CD4-positive, alpha-beta T cell treated with Interleukin-15 for 4 hours (primary cell): ENCODE measurements around the gene THEM5.
A peak's percentile ranks its signal among the peaks of the same experiment; 100 is the strongest.

Experiments used
- DNase-seq: peaks from one replicate; pipeline ENCODE4 v3.0.0-alpha.2; 2020; ENCODE audit warnings: low spot score

Gene THEM5

DNA sequence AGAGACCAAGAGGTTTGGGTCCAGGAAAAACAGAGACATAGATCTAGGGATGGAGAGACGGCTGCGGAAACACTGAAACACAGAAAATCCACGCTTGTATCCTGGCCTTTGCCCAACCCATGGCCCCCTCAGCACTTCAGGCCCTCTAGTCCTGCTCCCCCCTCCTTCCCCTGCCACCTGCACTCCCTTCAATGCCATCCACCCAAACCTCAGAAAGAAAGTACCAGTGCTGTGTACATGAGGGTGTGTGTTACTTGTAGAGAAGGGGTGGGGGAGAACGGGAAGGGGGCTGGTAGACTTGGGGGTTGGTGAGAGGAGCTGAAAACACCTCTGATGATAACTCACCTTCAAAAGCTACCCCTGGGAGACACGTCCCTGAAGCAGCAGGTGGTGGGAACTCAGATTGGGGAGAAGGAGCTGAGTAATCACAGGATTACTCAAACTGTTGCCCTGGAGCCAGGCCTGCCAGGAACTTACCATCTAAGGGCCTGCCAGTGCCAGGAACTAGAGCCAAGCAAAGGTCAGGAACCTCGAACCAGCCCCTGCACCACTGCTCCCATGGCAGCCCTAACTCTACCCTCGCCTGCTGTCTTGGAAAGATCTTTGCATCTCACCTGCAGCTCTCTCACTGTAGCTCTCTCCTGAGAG, 33.4 kb downstream of the THEM5 start:
- no peak for DNase-seq

DNA sequence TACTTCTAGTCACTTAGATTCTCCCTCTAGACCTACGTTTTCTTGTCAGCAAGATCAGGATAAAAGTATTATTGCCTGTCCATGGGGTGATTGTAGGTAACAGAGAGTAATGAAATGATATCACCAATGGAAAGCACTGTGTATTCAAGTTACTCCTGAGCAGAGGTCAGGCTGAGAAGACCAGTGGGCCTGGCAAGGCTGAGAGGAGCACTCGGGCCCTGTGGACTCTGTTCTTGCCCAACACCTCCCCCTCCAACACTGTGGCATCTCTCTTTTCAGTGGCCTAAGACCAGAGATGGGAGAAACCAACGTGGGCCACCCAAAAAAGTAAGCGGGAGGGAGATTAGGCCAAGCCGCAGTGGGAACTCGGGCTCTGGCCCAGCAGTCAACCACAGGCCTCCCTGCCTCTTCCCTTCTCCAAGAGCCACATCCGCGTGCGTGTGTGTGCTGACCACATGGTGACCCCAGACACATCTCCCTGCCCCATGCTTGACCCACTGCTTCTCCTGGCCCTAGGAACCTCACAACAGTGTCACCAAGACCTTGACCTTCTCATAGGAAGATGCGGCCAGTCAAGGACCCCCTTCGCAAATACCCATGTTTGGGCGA, 34.2 kb downstream of the THEM5 start:
- no peak for DNase-seq

DNA sequence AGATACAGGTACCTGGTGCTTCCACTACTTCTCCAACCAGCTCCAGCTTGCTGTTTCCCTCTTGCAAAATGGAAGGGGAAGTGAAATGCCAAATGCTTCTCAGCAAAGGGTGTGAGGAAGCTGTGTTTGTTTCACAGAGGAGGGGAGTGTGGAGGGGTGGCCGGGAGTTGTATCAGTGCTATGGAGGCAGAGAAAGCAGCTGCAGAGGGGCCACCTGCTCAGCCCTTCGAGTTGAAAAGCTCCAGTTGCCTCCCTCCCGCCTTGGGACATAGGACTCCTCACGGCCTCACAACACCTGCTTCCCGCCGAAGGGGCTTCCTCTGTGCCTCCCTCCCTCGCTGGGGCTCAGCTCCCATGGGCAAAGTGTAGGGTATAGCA, 36.2 kb downstream of the THEM5 start:
- DNase-seq = no peak

DNA sequence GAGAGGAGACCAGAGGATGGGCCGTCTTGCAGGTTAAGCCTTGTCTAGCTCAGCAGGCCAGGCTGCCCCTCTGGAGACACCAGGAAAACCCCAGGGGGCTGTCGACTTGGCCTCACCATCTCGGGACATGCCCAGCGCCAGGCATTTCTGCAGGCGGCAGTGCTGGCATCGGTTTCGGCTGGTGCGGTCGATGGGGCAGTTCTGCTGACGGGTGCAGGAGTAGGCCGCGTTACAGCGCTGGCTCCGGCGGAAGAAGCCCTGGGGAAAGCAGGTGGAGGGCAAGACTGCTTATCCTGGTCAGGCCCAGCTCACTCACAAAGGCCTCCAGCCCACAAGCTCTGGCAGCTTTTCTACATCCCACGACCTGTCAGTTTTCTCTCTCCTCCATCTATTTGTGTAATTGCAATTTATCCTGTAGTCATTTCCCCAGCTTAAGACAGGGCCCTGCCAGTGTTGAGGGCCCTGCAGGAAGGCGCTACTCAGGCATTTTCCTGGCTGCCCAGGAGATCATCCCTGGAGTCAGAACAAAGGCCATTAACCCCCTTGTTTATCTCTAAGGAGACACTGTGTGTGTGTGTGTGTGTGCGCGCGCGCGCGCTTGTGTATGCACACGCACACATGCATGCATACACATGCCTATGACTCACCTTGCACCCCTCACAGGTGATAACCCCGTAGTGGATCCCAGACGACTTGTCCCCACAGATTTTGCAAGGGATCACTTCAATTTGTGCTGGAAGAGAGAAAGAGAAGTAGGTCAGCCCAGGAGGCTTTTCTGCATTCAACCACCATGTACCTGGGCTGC, 36.8 kb downstream of the THEM5 start:
- no peak for DNase-seq

DNA sequence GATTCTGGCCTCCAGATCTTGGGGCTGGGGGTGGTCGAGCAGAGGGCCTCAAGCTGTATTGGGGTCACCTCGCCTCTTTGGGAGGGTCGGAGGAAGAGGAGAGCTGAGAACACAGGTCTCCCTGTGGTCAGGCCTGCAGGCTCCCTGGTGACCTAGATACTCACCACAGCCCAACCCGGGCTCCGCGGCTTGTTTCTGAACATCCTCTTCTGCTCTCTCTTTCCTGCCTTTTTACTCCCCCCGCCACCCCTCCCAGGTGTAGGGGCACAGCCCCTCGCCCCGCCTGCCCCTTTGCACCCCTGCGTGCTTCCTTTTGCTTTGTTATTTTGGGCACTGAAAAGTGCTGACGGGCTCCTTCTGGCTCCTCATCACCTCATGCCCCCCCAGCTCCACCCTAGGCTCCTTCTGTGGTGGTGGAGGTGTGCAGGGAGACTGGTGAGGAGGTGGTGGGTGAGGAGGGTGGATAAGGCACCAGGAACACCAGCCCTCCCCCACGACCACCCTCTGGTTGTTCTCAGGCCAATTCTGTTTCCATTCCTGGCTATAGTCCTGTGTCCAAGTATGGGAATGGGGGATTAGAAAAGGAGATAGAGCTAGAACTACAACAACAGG, 37.7 kb downstream of the THEM5 start:
- DNase-seq = peak; percentile 49

DNA sequence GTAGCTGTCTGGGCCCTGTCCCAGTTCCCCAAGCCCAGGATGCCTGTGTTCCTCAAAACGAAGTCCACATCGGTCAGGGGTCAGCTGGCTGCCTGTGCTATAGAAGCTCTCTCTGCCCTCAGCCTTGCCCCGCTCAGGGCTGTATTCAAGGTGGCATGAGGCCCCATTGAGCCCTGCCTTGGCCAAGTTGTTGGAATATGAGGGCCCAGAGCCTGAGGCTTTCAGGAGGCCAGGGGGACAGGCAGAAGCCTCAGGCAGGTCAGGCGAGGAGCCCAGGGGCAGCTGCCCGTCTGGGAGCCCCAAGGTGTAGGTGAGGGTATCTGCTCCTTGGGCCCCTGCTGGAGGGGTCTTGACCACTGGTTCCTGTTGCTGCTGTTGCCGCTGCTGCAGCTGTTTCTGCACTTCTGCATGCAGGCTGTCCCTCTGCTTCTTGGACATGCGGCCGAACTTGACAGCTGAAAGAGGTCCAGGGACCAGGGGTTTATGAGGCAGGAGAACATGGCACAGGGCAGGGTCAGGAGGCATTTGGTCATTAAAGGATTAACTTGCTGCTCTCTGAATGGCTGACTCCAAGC, 38.5 kb downstream of the THEM5 start:
- no peak for DNase-seq

DNA sequence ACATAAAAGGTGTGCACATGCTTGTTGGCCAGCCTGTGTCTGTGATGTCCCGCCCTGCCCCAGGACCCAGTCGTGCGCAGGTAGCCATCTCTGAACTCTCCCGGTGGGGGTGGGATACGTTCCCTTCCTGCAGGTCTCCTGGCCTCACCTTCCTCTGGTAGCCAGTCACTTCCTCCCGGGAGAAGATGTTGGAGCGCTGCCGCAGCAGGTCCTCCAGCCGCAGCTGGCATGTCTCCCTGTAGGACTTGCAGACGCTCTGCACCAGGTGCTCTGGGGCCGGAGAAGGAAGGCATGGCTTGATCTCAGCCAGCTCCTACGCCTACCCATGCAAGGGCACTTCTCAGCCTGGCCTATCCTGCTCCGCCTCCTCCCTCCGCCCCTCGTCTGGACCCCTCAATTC, 39.1 kb downstream of the THEM5 start:
- no peak for DNase-seq

DNA sequence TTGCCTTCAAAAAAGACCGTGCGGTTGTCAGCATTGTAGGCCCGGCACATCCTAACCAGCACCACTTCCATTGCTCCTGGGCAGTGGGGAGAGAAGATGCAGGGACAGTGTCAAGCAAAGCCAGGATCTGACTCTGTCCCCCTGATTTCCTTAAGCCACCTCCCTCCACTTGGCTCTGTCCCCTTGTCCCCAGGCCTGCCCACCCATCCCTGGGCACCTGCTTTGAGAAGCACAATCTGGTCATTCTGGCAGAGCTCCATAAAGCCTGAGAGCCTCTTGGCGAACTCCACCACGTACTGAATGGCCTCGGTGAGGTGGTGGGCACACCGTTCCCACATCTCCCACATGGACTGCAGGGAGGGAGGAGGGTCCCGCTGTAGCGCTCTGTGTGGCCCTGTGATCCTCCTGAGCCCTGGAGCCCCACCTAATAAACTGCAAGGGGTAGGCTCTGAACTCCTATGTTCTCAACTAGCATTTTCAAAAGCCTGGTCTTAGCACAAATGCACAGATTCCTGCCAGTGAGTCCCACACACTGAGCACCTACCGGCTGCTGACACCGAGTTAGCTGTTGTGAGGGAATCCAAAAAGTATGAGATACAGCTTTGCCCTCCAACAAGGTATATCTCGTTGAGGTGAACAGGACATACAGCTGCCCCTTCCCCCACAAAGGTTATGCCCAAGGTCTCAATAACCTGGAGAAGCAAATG, 40.1 kb downstream of the THEM5 start:
- no peak for DNase-seq

DNA sequence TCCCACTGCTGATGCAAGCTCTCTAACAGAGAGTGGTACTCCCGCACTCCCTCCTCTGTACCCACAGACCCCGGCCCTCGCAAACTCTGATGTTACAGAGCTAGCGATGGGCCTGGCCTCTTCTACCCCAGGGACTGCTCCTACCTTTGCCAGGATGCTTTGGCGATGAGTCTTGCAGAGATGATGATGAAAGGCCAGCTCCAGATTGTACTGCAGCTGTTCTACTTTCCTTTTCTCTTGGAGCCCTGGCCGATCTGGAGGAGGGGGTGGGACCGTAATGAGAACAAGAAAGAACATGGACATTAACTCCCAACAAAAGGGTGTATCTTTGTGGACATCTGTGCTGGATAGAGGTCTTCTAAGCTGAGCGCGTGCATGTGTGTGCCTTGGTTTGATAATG, 42.3 kb downstream of the THEM5 start:
- no peak for DNase-seq

DNA sequence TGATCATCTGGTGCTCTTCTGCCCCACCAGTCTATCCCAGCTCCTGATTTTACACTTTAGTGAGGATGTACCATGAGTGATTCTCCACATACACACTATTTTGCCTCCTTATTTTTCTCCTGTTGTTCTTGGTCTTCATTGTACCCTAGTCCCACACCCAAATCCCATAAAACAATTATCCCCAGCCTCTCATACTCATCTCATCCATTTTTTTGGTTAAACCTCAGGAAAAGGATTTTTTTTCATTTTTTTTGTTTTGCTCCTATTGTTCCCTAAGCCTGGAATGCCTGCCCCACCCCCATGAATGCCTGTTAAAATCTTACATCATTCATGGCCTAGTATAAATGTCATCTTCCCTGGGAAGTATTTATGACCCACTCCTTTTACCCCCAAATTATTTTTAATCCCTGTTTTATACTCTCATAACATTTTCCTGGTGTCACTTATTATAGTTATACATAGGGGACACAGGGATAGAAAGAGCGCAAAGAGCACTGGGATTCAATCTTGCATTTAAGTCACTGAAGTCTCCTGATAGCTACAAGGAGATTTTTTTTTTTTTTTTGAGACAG, 43.4 kb downstream of the THEM5 start:
- DNase-seq = no peak

DNA sequence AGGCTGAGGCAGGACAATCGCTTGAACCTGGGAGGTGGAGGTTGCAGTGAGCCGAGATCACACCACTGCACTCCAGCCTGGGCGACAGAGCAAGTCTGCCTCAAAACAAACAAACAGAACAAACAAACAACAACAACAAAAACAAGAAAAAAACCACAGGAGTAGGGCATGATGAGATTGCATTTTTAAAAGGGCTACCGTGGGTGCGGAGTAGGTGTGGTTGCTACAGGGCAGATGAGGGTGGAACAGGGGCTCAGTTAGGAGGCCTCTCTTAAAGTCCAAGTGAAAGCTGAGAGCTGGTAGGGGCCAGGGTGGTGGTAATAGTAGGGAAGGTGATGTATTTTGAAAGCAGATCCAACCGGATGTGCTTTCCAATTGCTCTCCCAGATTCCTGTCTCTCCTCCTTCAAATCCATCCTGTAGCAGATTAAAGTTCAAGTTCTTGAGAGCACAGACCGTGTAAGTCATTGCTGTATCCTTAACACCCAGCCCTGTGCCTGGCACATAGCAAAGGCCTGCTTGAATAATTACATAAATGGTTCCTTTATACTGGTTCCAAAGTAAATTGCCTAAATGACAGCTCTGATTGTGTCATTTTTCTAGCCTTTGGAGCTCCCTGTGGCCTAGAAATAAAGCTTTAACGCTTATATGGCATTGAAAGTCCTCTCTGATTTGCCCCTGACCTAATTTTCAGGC, 44.1 kb downstream of the THEM5 start:
- DNase-seq = no peak

DNA sequence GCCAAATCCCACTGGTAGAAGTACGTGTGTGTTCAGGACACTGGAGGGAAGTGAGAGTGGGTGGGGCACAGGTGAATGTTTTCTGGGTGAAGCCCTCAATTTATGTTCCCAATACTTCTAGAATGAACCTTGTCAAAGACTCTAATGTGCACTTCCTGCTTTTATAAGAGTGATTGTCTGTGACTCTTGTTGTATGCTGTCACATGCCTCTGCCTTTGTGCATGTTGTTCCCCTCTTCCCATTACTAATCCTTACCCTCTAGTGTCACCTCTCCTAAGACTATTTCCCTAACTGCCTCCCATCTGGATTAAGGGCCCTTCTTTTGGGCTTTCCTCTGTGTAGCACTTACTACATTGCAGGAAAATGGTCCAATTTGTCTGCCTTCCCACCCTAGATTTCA, 45.7 kb downstream of the THEM5 start:
- DNase-seq = no peak

DNA sequence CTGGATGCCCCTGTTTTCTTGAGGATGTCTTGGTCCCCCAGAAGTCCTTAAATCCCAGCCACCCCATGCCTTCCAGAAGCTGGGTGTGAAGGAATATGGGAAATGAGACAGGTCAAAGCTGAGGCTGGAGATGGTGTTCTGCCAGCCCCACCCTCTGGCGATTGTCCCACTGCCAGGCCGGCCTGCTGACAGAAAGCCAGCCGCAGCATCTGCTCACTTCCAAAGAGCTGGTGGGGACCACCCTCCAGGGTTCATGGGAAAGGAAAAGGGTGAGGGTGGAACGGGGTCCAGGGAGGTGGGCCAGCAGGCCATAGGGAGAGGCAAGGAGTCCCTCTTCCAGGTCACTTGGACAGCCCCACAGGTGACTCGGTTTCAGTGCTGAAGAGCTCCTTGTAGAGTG, 46.4 kb downstream of the THEM5 start:
- no peak for DNase-seq

DNA sequence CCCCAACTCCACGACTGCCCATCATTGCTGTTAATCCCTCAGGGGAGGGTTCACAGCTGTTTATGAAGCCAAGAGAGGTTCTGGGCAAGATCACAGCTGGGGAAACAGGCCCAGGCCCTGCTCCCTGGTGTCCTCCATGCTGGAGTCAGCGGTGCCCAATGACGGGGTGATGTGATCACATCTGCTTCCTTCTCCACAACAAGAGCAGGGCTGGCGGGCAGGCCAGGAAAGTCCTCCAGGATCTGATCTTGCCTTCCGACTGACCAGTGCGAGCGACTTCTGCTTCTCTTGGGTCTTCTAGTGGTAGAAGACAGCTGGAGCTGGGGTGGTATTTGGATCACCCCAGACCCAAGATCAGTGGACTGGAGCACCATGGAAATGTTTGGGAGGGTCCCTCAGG, 47.3 kb downstream of the THEM5 start:
- DNase-seq = no peak

DNA sequence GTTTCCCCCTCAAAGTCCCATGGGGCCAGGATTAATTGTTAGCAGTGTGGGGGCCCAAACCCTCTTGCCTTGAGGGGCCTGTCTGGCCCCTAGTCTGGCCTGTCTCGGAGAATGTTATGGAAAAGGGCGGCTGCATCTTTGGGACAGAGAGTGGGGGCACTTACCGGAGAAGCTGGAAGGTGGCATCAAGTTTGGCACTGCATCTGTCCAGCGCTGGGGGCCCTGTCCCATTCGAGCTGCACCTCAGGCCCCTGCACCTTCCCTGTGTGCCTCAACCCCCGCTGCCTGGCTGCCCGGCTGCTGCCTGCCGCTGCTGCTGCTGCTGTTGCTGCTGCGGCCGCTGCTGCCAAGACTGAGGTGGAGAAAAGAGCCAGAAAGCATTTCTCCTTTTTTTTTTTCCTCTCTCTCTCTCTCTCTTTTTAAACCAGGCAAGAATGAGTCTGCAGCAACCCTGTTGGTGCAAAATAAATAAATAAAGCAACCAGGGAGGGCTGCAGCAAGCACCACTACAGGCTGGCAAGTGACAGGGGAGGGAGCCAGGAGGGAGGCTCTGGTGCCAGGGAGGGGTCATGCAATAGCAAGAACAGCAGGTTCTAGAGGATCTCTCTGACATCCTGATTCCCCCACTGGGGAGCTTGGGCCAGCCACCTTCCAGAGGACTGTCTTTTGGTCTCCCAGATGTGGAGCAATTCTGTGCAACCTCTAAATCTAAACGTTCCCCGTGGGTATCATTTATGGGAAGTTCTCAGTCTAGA, 48.3 kb downstream of the THEM5 start, which contains the start of gene LINGO4:
Gene LINGO4, minus strand, starts transcription at position 354 of the 755 bp plus-strand sequence. CDS start 2,715 bp downstream, outside the sequence.
- DNase-seq = no peak

DNA sequence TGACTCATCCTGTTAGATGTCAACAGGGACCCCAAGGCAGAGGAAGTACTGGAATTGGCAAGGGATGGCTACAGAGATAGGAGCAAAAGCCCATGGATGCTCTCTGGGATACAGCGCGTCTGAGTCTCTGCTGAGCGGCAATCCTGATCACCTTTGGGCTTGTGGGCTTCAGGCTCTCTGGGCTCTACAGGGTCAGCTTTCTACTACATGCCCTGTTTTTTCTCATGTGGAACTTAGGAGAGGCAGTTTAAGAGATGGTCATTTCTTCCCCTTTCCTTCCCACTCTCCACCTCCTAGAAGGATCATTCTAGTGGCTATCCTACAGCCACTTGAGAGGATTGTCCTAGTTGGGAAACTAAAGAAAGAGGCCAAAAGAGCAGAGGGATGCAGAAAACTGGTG, 49.6 kb downstream of the THEM5 start:
- no peak for DNase-seq

DNA sequence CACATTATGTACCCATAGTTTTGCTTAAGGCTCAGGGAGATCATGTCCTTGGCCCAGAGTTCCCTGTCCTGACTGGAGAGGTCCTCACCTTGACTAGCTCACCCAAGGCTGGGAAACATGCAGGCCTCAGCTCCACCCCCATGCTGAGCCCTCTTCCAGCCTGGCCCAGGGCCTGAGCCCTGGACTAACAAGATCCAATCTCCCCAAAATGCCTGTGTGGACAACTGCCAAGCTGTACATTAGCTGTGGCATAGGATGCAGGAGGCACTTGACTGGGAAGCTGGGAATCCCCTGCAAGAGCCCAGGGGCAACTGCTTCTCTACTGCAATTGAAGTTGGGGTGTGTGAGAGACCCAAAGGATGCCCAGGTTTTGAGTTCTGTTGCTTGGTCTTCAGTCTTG, 50.3 kb downstream of the THEM5 start:
- DNase-seq = no peak

DNA sequence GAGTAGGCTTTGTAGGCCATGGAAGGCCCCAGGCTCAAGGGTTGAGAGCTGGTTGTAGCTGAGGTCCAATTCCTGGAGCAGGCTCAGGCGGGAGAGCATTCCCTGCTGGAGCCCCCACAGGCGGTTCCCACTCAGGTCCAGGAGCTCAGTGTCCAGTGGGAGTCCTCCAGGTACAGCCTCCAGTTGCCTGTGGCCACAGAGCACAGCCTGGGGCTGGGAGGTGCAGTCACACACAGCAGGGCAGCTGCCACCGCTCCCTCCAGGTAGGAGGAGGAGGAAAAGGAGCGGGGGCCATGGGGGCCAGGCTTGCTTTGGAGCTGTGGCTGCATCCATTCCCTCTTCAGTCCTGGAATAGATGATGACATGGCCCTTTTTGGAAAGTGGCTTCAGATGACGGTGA, 51.1 kb downstream of the THEM5 start:
- no peak for DNase-seq

DNA sequence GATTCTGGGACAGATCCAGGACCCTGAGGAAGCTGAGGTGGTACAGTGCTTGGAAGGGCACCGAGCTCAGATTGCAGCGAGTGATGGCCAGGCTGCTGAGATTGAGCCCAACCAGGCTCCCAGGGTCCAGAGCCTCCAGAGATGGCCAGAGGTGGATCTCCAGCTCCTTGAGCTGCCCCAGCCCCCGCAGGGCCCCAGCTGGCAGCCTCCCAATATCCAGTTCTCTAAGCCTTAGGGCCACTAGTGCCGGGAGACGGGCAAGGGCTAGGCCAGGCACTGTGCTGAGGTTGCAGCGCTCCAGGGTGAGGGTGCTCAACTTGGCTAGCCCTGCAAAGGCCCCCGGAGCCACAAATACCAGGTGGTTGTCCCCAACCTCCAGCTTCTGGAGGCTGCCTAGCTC, 51.7 kb downstream of the THEM5 start:
- no peak for DNase-seq

DNA sequence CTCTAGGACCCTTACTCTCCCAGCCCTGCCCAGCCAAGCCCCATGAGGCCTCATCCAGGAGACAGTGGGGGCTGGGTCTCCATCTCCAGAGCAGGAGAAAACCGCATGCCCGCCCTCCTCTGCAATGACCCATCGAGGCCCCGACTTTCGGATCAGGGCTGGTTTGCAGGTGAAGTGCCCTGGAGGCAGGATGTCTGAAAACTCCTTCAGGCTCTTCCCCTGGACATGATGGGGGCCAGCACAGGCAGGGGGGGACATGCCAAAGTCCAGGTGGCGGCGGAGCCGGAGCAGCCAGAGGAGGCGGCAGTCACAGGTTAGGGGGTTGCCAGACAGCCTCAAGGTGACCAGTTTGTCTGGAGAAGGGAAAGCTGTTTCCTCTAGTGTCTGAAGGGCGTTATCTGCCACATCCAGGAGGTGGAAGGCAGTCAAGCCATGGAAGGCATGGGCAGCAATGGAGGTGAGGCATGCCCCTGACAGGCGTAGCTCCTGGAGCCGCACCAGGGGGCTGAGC, 52.1 kb downstream of the THEM5 start:
- no peak for DNase-seq
